Activated CD8-positive, alpha-beta T cell treated with anti-CD3 and anti-CD28 coated beads for 36 hours (primary cell): ENCODE data around the gene METTL16. TPM values are rescaled to one million over a fixed set of nuclear protein-coding genes. Genes with fewer than 3 reads are reported as not detected.
"Not testable (repeated sequence)": the region's sequence is repeated elsewhere in the genome, so short reads cannot be mapped to it uniquely, and the experiment has no call there.

ENCODE experiments used
- ATAC-seq: fragments of 200-7000 bp; cut with Tn5 transposase; one replicate; pipeline ENCODE4 v1.10.0; 2021; ENCODE audit warnings: mild to moderate bottlenecking, moderate library complexity
- CTCF ChIA-PET: fragments of 350-600 bp; sonication (Branson Sonifier 250); formaldehyde crosslinking; loops from one replicate; lab custom pipeline; 2021; ENCODE audit warnings: antibody characterized with exemption; lab: Charles Lee
- POLR2A ChIA-PET: fragments of 350-600 bp; sonication (Branson Sonifier 250); formaldehyde crosslinking; loops from one replicate; lab custom pipeline; 2021; ENCODE audit warnings: antibody characterized with exemption; lab: Charles Lee
- DNase-seq: peaks from one replicate; pipeline ENCODE4 v3.0.0-alpha.2; 2020
- H3K27ac Mint-ChIP-seq: one replicate; pipeline ENCODE4 v1.8.0; 2021; ENCODE audit warnings: mild to moderate bottlenecking, mixed read lengths
- H3K27me3 Mint-ChIP-seq: one replicate; pipeline ENCODE4 v1.8.0; 2021; ENCODE audit warnings: mixed read lengths
- H3K36me3 Mint-ChIP-seq: one replicate; pipeline ENCODE4 v1.8.0; 2021; ENCODE audit warnings: low read depth, mixed read lengths
- H3K4me1 Mint-ChIP-seq: one replicate; pipeline ENCODE4 v1.8.0; 2021; ENCODE audit warnings: low read depth, mixed read lengths
- H3K4me3 Mint-ChIP-seq: one replicate; pipeline ENCODE4 v1.8.0; 2021; ENCODE audit warnings: mild to moderate bottlenecking, moderate library complexity, mixed read lengths
- H3K9me3 Mint-ChIP-seq: one replicate; pipeline ENCODE4 v1.8.0; 2021; ENCODE audit warnings: mixed read lengths
- intact Hi-C: fragments of 100-400 bp; cut with micrococcal nuclease; formaldehyde crosslinking; loops from one replicate; pipeline ENCODE4 v1.10.0; 2022
- total RNA-seq, 2 experiments: library from RNA; stranded (reverse); gene quantifications; one replicate each; pipeline ENCODE4 v1.2.3, GENCODE V29; 2021
- TF ChIP-seq, protein P1 (sequence below): fragments of 200-600 bp; IDR thresholded peaks from one replicate; pipeline ENCODE4 v1.8.0; 2022; ENCODE audit warnings: antibody characterized with exemption, mild to moderate bottlenecking

METTL16 gene
- total RNA-seq, 2 experiments from 2014 or later: 47.9 to 50.3 TPM

DNA sequence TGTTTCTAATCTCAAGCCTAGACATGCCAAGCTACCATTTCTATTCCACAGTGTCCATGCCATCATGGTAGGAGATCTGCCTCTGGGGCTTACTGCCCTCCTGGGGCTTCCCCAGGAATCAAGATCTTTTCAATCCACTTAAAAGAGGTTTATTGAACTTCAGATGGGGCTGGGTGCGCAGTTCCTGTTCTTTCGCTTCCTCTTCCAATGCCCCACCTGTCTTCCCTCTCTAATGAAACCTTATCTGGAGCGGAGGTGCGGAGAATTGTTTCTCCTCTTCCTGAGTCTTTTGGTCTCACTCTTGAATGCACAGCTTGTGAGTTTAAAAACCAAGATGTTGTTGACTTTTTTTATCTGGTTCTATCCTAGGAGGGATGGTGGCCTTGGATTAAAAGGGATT, 30.4 kb upstream of the METTL16 start:
- ChIA-PET CTCF (interaction anchor here (1.7 kb wide), 1 partner anchor 126 kb away, joined by 5 read pairs; no protein-coding TSS in a partner anchor), POLR2A (interaction anchor here (1.5 kb wide), 1 partner anchor 30 kb away, joined by 3 read pairs; the partner anchor contains the start of gene METTL16)
- intact Hi-C loops: no loop called here
- DNase-seq: no peak
- H3K36me3 Mint-ChIP-seq: no peaks in the 10 kb centered on the region
- TF ChIP-seq, protein P1, sequence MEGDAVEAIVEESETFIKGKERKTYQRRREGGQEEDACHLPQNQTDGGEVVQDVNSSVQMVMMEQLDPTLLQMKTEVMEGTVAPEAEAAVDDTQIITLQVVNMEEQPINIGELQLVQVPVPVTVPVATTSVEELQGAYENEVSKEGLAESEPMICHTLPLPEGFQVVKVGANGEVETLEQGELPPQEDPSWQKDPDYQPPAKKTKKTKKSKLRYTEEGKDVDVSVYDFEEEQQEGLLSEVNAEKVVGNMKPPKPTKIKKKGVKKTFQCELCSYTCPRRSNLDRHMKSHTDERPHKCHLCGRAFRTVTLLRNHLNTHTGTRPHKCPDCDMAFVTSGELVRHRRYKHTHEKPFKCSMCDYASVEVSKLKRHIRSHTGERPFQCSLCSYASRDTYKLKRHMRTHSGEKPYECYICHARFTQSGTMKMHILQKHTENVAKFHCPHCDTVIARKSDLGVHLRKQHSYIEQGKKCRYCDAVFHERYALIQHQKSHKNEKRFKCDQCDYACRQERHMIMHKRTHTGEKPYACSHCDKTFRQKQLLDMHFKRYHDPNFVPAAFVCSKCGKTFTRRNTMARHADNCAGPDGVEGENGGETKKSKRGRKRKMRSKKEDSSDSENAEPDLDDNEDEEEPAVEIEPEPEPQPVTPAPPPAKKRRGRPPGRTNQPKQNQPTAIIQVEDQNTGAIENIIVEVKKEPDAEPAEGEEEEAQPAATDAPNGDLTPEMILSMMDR: no peak
- peaks cover 11% of the 10 kb centered on the region for H3K4me1 Mint-ChIP-seq
- no peak overlapping the region for H3K4me3 Mint-ChIP-seq
- ATAC-seq: no peak
- no peak overlapping the region for H3K27ac Mint-ChIP-seq
- peaks cover 3% of the 10 kb centered on the region for H3K27me3 Mint-ChIP-seq
- H3K9me3 Mint-ChIP-seq: no peaks in the 10 kb centered on the region

DNA sequence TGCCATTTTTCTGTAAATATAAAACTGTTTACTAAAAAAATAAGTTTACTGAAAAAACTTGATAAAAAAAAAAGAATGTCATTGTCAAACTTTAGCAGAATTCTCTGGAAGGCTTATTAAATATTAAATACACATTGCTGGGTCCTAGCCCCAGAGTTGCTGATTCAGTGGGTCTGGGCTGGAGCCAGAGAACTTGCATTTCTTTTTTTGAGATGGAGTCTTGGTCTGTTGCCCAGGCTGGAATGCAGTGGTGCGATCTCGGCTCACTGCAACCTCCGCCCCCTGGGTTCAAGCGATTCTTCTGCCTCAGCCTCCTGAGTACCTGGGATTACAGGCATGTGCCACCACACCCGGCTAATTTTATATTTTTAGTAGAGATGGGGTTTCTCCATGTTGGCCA, 25.9 kb upstream of the METTL16 start:
- POLR2A ChIA-PET, H3K36me3 Mint-ChIP-seq, DNase-seq, H3K4me3 Mint-ChIP-seq, CTCF ChIA-PET, intact Hi-C loops, H3K4me1 Mint-ChIP-seq, H3K27ac Mint-ChIP-seq, ATAC-seq, H3K27me3 Mint-ChIP-seq, H3K9me3 Mint-ChIP-seq: not testable (repeated sequence)

DNA sequence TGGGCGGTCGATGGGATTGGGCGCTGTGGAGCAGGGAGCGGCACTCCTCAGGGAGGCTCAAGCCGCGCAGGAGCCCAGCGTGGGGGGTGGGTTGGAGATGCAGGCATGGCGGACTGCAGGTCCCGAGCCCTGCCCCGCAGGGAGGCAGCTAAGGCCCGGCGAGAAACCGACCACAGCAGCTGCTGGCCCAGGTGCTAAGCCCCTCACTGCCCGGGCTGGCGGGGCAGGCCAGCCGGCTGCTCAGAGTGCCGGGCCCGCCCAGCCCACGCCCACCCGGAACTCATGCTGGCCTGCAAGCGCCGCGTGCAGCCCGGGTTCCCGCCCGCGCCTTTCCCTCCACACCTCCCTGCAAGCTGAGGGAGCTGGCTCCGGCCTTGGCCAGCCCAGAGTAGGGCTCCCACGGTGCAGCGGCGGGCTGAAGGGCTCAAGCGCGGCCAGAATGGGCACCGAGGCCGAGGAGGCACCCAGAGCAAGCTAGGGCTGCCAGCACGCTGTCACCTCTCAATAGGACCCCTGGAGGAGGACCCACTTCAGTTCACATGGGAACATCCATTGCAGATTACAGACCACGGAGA, 20.5 kb upstream of the METTL16 start:
- H3K4me3 Mint-ChIP-seq: no peak overlapping the region
- H3K9me3 Mint-ChIP-seq: peaks cover 3% of the 10 kb centered on the region
- no peaks in the 10 kb centered on the region for H3K36me3 Mint-ChIP-seq
- H3K27me3 Mint-ChIP-seq: no peaks in the 10 kb centered on the region
- no peak overlapping the region for H3K27ac Mint-ChIP-seq
- ATAC-seq: no peak
- H3K4me1 Mint-ChIP-seq: peaks cover 10% of the 10 kb centered on the region
- CTCF ChIA-PET: interaction anchor here (1.7 kb wide), 1 partner anchor 61 kb away, joined by 3 read pairs; the partner anchor contains the start of gene PAFAH1B1
- intact Hi-C loops: no loop called here
- POLR2A ChIA-PET: no interaction called here
- DNase-seq: no peak
- TF ChIP-seq, protein P1: no peak

DNA sequence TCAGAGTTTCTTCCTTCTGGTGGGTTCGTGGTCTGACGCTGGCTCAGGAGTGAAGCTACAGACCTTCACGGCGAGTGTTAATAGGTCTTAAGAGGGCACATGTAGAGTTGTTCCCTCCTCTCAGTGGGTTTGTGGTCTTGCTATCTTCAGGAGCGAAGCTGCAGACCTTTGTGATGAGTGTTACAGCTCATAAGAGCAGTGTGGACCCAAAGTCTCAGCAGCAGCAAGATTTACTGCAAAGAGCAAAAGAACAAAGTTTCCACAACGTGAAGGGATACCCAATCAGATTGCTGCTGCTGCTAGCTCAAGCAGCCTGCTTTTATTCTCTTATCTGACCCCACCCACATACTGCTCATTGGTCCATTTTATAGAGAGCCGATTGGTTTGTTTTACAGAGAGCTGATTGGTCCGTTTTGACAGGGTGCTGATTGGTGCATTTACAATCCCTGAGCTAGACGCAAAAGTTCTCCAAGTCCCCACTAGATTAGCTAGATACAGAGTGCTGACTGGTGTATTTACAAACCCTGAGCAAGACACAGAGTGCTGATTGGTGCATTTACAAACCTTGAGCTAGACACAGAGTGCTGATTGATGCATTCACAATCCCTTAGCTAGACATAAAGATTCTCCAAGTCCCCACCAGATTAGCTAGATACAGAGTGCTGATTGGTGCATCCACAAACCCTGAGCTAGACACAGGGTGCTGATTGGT, 19.7 kb upstream of the METTL16 start:
- ChIA-PET CTCF (interaction anchor here (0.9 to 1.7 kb wide), 2 partner anchors 21 to 62 kb away, joined by 3 read pairs; partner anchors contain the start of gene PAFAH1B1), POLR2A (interaction anchor here (0.8 kb wide), 1 partner anchor 20 kb away, joined by 4 read pairs; the partner anchor contains the start of gene METTL16)
- intact Hi-C loops, H3K9me3 Mint-ChIP-seq, H3K27me3 Mint-ChIP-seq, H3K36me3 Mint-ChIP-seq: not testable (repeated sequence)
- DNase-seq (peak; percentile 58), ATAC-seq (peak; percentile 84)
- Mint-ChIP-seq H3K4me3 (peak overlapping the region; percentile 62), H3K27ac (peak overlapping the region; percentile 56), H3K4me1 (peaks cover 10% of the 10 kb centered on the region)

- H3K9me3 Mint-ChIP-seq, H3K4me1 Mint-ChIP-seq, intact Hi-C loops, H3K4me3 Mint-ChIP-seq, DNase-seq, H3K27me3 Mint-ChIP-seq, ATAC-seq, H3K27ac Mint-ChIP-seq, H3K36me3 Mint-ChIP-seq, POLR2A ChIA-PET: not testable (repeated sequence)
- CTCF ChIA-PET: interaction anchor here (0.9 kb wide), 1 partner anchor 106 kb away, joined by 3 read pairs; no protein-coding TSS in a partner anchor
Observed at GRCh38 chr17:2521775-2522410, 10.2 kb upstream of the METTL16 start.

- no peaks in the 10 kb centered on the region for H3K36me3 Mint-ChIP-seq
- ATAC-seq: no peak
- intact Hi-C loops: no loop called here
- CTCF ChIA-PET: interaction anchor here (0.9 kb wide), 1 partner anchor 105 kb away, joined by 3 read pairs; no protein-coding TSS in a partner anchor
- POLR2A ChIA-PET: no interaction called here
- DNase-seq: no peak
- H3K27ac Mint-ChIP-seq: no peak overlapping the region
- no peaks in the 10 kb centered on the region for H3K27me3 Mint-ChIP-seq
- H3K4me3 Mint-ChIP-seq: no peak overlapping the region
- H3K9me3 Mint-ChIP-seq: no peaks in the 10 kb centered on the region
- TF ChIP-seq, protein P1: no peak
- no peaks in the 10 kb centered on the region for H3K4me1 Mint-ChIP-seq
Observed at GRCh38 chr17:2521257-2521656, 9.6 kb upstream of the METTL16 start.
